ENCODE measurements around the gene EXT2. TPM values are rescaled to one million over a fixed set of nuclear protein-coding genes. Genes with fewer than 3 reads are reported as not detected.
A peak's percentile ranks its signal among the peaks of the same experiment; 100 is the strongest.

EXT2 gene
- total and polyA plus RNA-seq, 2 experiments from 2014 or later: 99.8 to 209 TPM

DNA sequence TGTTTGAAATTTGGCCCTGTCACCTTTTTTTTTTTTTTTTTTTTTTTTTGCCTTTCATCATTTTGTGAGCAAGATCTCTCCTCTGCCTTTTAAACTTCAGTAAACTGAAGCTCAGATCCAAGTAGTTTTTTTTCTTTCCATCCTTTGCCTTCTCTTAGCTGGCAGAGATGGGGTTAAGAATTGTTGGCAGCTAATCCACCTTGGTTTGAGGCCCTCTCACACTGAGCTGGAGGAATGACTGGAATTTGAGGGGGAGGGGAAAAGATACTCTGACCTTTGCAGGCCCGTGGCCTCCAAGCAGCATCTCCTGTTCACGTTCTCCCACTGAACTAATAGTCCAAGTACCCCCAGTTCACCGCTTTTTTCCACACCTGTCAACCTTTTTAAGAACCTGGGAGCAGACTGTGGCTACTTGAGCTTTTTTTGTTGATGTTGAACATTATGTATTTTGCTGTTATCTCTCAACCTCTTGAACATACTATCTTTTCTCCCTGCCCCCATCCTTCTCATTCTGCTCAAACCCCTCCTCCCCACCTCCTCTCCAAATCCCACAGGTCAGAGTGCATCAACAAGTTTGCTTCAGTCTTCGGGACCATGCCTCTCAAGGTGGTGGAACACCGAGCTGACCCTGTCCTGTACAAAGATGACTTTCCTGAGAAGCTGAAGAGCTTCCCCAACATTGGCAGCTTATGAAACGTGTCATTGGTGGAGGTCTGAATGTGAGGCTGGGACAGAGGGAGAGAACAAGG lies 148.3 kb downstream of the EXT2 start:
- Histone ChIP-seq H3K4me3 (no peak overlapping the region), H3F3A (ENCODE audit: insufficient read depth) (peaks cover 29% of the 10 kb centered on the region), H3K4me1 (ENCODE audit: insufficient read depth) (peaks cover 51% of the 10 kb centered on the region), H3K9ac (no peak overlapping the region), H3K36me3 (ENCODE audit: low read depth) (no peaks in the 10 kb centered on the region), H3K27me3 (replicated peaks; ENCODE audit: insufficient read depth) (no peaks in the 10 kb centered on the region), H4K20me1 (ENCODE audit: insufficient read depth) (no peaks in the 10 kb centered on the region), H3K79me2 (ENCODE audit: insufficient read depth) (no peaks in the 10 kb centered on the region), H3K27ac (no peak overlapping the region), H3K9me2 (ENCODE audit: insufficient read depth) (no peaks in the 10 kb centered on the region), H3K9me3 (ENCODE audit: low read depth) (no peaks in the 10 kb centered on the region), H3K4me2 (ENCODE audit: unreplicated experiment) (peak overlapping the region; percentile 74), H2AFZ (no peak overlapping the region)
- in situ Hi-C loops (cut with MboI): no loop called here
- DNase-seq: peak; percentile 46
- WGBS, 2 experiments (ENCODE audit: low coverage in 1 of 2, low lambda C conversion rate in 2 of 2, missing lambda C conversion rate in 2 of 2): 62 to 67% methylated on average over 6 of the region's 6 CpGs
- TF ChIP-seq EZH2 (IDR thresholded peaks at IDR 0.05; ENCODE audit: insufficient read depth, poor library complexity, severe bottlenecking) (no peak), EZH2phosphoT487 (IDR thresholded peaks at IDR 0.05; ENCODE audit: insufficient read depth, low read depth) (no peak)

DNA sequence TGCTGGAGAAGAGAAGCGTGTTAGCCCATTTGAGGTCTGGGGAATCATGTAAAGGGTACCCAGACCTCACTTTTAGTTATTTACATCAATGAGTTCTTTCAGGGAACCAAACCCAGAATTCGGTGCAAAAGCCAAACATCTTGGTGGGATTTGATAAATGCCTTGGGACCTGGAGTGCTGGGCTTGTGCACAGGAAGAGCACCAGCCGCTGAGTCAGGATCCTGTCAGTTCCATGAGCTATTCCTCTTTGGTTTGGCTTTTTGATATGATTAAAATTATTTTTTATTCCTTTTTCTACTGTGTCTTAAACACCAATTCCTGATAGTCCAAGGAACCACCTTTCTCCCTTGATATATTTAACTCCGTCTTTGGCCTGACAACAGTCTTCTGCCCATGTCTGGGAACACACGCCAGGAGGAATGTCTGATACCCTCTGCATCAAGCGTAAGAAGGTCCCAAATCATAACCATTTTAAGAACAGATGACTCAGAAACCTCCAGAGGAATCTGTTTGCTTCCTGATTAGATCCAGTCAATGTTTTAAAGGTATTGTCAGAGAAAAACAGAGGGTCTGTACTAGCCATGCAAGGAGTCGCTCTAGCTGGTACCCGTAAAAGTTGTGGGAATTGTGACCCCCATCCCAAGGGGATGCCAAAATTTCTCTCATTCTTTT lies 149.3 kb downstream of the EXT2 start:
- Histone ChIP-seq H3K79me2 (ENCODE audit: insufficient read depth) (no peaks in the 10 kb centered on the region), H2AFZ (no peak overlapping the region), H3K4me2 (ENCODE audit: unreplicated experiment) (peak overlapping the region; percentile 35), H3K9me2 (ENCODE audit: insufficient read depth) (no peaks in the 10 kb centered on the region), H3K36me3 (ENCODE audit: low read depth) (no peaks in the 10 kb centered on the region), H3K27ac (no peak overlapping the region), H3K4me3 (no peak overlapping the region), H3K4me1 (ENCODE audit: insufficient read depth) (peaks cover 51% of the 10 kb centered on the region), H4K20me1 (ENCODE audit: insufficient read depth) (no peaks in the 10 kb centered on the region), H3K27me3 (replicated peaks; ENCODE audit: insufficient read depth) (no peaks in the 10 kb centered on the region), H3F3A (ENCODE audit: insufficient read depth) (peaks cover 29% of the 10 kb centered on the region), H3K9ac (no peak overlapping the region), H3K9me3 (ENCODE audit: low read depth) (no peaks in the 10 kb centered on the region)
- 79 to 81% methylated on average over 8 of the region's 8 CpGs for WGBS, 2 experiments (ENCODE audit: low coverage in 1 of 2, low lambda C conversion rate in 2 of 2, missing lambda C conversion rate in 2 of 2)
- peak; percentile 34 for DNase-seq
- TF ChIP-seq EZH2 (IDR thresholded peaks at IDR 0.05; ENCODE audit: insufficient read depth, poor library complexity, severe bottlenecking): no peak
- no peak for TF ChIP-seq EZH2phosphoT487 (IDR thresholded peaks at IDR 0.05; ENCODE audit: insufficient read depth, low read depth)
- in situ Hi-C loops (cut with MboI): no loop called here

DNA sequence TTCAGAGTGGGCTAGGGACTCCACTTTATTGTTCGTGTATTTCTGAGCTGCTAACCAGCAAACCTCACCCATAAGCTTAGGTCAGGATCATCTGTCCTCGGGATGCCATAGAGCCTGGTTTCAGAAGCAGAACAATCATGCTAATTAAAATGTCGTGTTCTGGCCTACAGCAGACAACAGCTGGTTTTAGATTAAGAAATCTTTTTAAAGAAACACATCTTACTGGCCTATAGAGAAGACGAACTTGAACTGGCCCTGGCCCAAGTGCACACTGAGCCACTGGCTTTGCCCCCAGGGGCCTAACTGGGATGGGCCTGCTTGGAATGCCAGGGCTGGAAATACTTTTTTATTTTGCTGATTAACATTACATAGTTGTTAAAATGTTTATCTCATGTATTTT lies 151.2 kb downstream of the EXT2 start:
- no peak for TF ChIP-seq EZH2 (IDR thresholded peaks at IDR 0.05; ENCODE audit: insufficient read depth, poor library complexity, severe bottlenecking)
- DNase-seq: peak; percentile 53

DNA sequence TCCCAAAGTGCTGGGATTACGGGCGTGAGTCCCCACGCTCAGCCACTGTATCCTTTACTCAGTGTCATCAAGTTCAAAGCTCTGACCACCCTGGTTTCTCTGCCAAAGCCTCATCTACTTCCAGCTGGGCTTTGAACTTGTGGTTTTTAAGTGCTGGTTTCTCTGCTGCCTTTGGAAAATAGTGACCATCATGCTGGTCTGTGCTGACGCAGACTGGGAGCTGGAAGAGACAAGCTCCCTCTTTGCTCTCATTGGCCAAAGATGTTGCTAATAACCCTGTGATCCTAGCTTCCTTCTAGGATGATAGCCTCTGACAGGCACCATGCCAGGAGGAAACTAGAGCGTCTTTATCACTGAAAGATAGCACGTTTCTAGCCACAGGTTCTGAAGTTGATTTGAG lies 152.0 kb downstream of the EXT2 start:
- 66 to 74% methylated on average over 6 of the region's 6 CpGs for WGBS, 2 experiments (ENCODE audit: low coverage in 1 of 2, low lambda C conversion rate in 2 of 2, missing lambda C conversion rate in 2 of 2)
- in situ Hi-C loops (cut with MboI): no loop called here
- no peaks in the 10 kb centered on the region for H3K36me3 ChIP-seq (ENCODE audit: low read depth)
- peaks cover 29% of the 10 kb centered on the region for H3F3A ChIP-seq (ENCODE audit: insufficient read depth)
- no peaks in the 10 kb centered on the region for H3K79me2 ChIP-seq (ENCODE audit: insufficient read depth)
- no peak for TF ChIP-seq EZH2phosphoT487 (IDR thresholded peaks at IDR 0.05; ENCODE audit: insufficient read depth, low read depth)
- no peak for TF ChIP-seq EZH2 (IDR thresholded peaks at IDR 0.05; ENCODE audit: insufficient read depth, poor library complexity, severe bottlenecking)
- no peaks in the 10 kb centered on the region for H3K27me3 ChIP-seq (replicated peaks; ENCODE audit: insufficient read depth)
- no peak overlapping the region for H2AFZ ChIP-seq
- no peaks in the 10 kb centered on the region for H3K9me2 ChIP-seq (ENCODE audit: insufficient read depth)
- no peaks in the 10 kb centered on the region for H3K9me3 ChIP-seq (ENCODE audit: low read depth)
- no peak overlapping the region for H3K4me3 ChIP-seq
- no peak for DNase-seq
- no peaks in the 10 kb centered on the region for H4K20me1 ChIP-seq (ENCODE audit: insufficient read depth)
- H3K4me2 ChIP-seq (ENCODE audit: unreplicated experiment): no peak overlapping the region
- no peak overlapping the region for H3K27ac ChIP-seq
- H3K4me1 ChIP-seq (ENCODE audit: insufficient read depth): peaks cover 42% of the 10 kb centered on the region
- H3K9ac ChIP-seq: no peak overlapping the region

More for the DNA sequence above, 151.2 kb downstream of the EXT2 start:
- H3K4me3 ChIP-seq: no peak overlapping the region
- no peaks in the 10 kb centered on the region for H3K9me2 ChIP-seq (ENCODE audit: insufficient read depth)
- peak overlapping the region; percentile 13 for H3K4me2 ChIP-seq (ENCODE audit: unreplicated experiment)
- H3K27ac ChIP-seq: no peak overlapping the region
- 4 to 5% methylated on average over 4 of the region's 4 CpGs for WGBS, 2 experiments (ENCODE audit: low coverage in 1 of 2, low lambda C conversion rate in 2 of 2, missing lambda C conversion rate in 2 of 2)
- in situ Hi-C loops (cut with MboI): no loop called here
- H3K4me1 ChIP-seq (ENCODE audit: insufficient read depth): peaks cover 44% of the 10 kb centered on the region
- no peaks in the 10 kb centered on the region for H3K36me3 ChIP-seq (ENCODE audit: low read depth)
- H3K9me3 ChIP-seq (ENCODE audit: low read depth): no peaks in the 10 kb centered on the region
- H3K79me2 ChIP-seq (ENCODE audit: insufficient read depth): no peaks in the 10 kb centered on the region
- no peak overlapping the region for H3K9ac ChIP-seq
- no peaks in the 10 kb centered on the region for H4K20me1 ChIP-seq (ENCODE audit: insufficient read depth)
- no peaks in the 10 kb centered on the region for H3K27me3 ChIP-seq (replicated peaks; ENCODE audit: insufficient read depth)
- H3F3A ChIP-seq (ENCODE audit: insufficient read depth): peaks cover 29% of the 10 kb centered on the region
- no peak overlapping the region for H2AFZ ChIP-seq
